Measurements from ENCODE around the gene DGKE.

- no peak for TF ChIP-seq EZH2 (IDR thresholded peaks at IDR 0.05; ENCODE audit: borderline replicate concordance, low read length)
- TF ChIP-seq CTCF (IDR thresholded peaks at IDR 0.05; ENCODE audit: low read length) = no peak
These were observed 56.4 kb downstream of the DGKE start for GRCh38 chr17:56890390-56890789.

All from OCI-LY1 (cell line).